Erythroblast (primary cell): ENCODE data around the gene ECI1.

Experiments
- GATA1 ChIP-seq: IDR thresholded peaks from 2 replicates; pipeline ENCODE4 v1.6.1; 2011; ENCODE audit warnings: low read depth, mild to moderate bottlenecking, control low read depth, low read length, moderate library complexity
- POLR2A ChIP-seq: IDR thresholded peaks from 2 replicates; pipeline ENCODE4 v1.6.1; 2011; ENCODE audit warnings: mild to moderate bottlenecking, low read length

DNA sequence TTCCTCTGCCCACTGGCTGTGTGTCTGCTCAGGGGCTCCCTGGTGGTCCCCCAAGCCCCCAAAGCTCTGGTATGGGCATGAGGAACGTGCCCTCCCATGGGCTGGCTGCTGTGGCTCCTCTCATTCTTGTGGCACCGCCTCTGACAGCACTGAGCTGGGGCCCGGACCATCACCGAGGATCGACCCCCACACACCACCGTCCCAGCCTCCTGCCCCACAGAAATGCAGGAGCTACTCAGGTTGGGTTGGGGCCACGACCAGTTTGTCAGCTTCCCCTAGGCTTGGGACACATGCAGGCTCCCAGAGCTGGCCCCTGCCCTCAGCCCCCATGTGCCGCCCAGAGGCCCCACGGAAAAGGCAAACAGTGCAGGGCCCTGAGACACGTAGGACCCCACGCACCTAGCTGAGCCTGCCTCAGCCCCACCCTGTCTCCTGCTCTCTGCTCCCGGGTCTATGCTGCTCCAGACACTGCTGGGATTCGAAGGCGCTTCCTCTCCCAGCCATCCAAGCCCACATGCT is 51.7 kb downstream of the ECI1 start:
- TF ChIP-seq POLR2A (no peak), GATA1 (no peak)
